Measurements from ENCODE around the gene ABI3BP. TPM values are rescaled to one million over a fixed set of nuclear protein-coding genes. Genes with fewer than 3 reads are reported as not detected.
A peak's percentile ranks its signal among the peaks of the same experiment; 100 is the strongest.

ABI3BP gene
- total RNA-seq, 2 donors from 2014 or later = 46.8 to 185 TPM

- no peak for TF ChIP-seq CTCF (IDR thresholded peaks at IDR 0.05)
- Histone ChIP-seq H3K27ac (peak overlapping the region in 1 of 2 donors; percentile 35), H3K36me3 (peaks cover 5% of the 10 kb centered on the region), H3K9me3 (no peaks in the 10 kb centered on the region), H3K4me3 (no peak overlapping the region), H3K27me3 (replicated peaks; ENCODE audit: insufficient read depth) (no peaks in the 10 kb centered on the region), H3K4me1 (ENCODE audit: control insufficient read depth in 1 of 2, low read depth in 2 of 2) (peaks cover 12 to 58% of the 10 kb centered on the region in 2 donors)
- DNase-seq (ENCODE audit: low spot score) (no peak), ATAC-seq (ENCODE audit: insufficient number of reproducible peaks, low FRiP score, low read depth) (peak; percentile 52)
Observed at GRCh38 chr3:100756441-100756840, 236.8 kb downstream of the ABI3BP start.

GRCh38 chr3:100754563-100755334, 238.5 kb downstream of the ABI3BP start:
- no peak for DNase-seq (ENCODE audit: low spot score)

DNA sequence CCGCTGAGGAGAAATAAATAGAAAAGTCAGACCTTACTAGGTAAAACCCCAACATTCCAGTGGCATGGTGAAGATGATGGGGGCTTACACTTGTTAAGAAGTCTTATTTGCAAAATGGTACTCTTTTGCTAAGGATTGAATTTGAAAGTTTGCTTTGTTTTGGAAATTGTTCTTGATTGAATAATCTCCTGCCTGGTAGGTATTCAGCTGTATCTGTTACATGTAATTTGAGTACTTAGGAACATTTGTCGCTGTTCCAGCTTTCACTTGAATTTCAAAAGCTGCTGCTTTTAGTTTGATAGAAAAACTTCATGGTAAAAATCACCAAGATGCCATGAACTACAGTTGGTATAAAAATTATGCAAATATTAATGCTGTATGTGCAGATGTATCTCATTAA, 239.4 kb downstream of the ABI3BP start:
- H3K4me1 ChIP-seq (ENCODE audit: control insufficient read depth in 1 of 2, low read depth in 2 of 2) = peaks cover 0 to 40% of the 10 kb centered on the region in 2 donors
- TF ChIP-seq CTCF (IDR thresholded peaks at IDR 0.05) = no peak
- no peak overlapping the region for H3K4me3 ChIP-seq
- H3K36me3 ChIP-seq = peaks cover 8% of the 10 kb centered on the region
- no peaks in the 10 kb centered on the region for H3K9me3 ChIP-seq
- ATAC-seq (ENCODE audit: insufficient number of reproducible peaks, low FRiP score, low read depth) (no peak), DNase-seq (ENCODE audit: low spot score) (no peak)
- no peaks in the 10 kb centered on the region for H3K27me3 ChIP-seq (replicated peaks; ENCODE audit: insufficient read depth)
- no peak overlapping the region for H3K27ac ChIP-seq

More at GRCh38 chr3:100754563-100755334, 238.5 kb downstream of the ABI3BP start:
- no peaks in the 10 kb centered on the region for H3K27me3 ChIP-seq (replicated peaks; ENCODE audit: insufficient read depth)
- no peak overlapping the region for H3K4me3 ChIP-seq
- H3K9me3 ChIP-seq = no peaks in the 10 kb centered on the region
- TF ChIP-seq CTCF (IDR thresholded peaks at IDR 0.05) = no peak
- peaks cover 8 to 49% of the 10 kb centered on the region in 2 donors for H3K4me1 ChIP-seq (ENCODE audit: control insufficient read depth in 1 of 2, low read depth in 2 of 2)
- H3K27ac ChIP-seq = peak overlapping the region in 1 of 2 donors; percentile 35
- no peak for ATAC-seq (ENCODE audit: insufficient number of reproducible peaks, low FRiP score, low read depth)
- H3K36me3 ChIP-seq = peaks cover 8% of the 10 kb centered on the region

DNA sequence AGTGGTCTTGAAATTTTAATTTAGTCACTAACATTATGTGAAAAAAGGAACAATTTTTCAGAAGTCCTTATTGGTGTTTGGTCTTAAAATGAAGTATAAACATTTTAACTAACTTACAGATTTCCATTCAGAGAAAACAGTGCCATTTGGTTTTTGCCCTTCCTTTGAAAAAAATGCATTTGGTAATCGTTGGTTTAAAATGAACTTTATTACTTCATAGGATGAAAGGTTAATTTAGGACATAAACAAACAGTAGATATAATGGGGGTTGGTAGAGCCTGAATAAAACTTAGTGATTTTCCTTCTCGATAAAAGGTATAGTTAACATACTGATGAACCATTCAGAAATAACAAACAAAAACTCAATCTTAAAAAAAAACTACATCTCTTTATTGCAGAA, 244.3 kb downstream of the ABI3BP start:
- no peak for TF ChIP-seq CTCF (IDR thresholded peaks at IDR 0.05)
- no peaks in the 10 kb centered on the region for H3K27me3 ChIP-seq (replicated peaks; ENCODE audit: insufficient read depth)
- DNase-seq (ENCODE audit: low spot score) (no peak), ATAC-seq (ENCODE audit: insufficient number of reproducible peaks, low FRiP score, low read depth) (no peak)
- peaks cover 8% of the 10 kb centered on the region for H3K36me3 ChIP-seq
- H3K9me3 ChIP-seq = no peaks in the 10 kb centered on the region
- peaks cover 13 to 24% of the 10 kb centered on the region in 2 donors for H3K4me1 ChIP-seq (ENCODE audit: control insufficient read depth in 1 of 2, low read depth in 2 of 2)
- no peak overlapping the region for H3K4me3 ChIP-seq
- no peak overlapping the region for H3K27ac ChIP-seq

DNA sequence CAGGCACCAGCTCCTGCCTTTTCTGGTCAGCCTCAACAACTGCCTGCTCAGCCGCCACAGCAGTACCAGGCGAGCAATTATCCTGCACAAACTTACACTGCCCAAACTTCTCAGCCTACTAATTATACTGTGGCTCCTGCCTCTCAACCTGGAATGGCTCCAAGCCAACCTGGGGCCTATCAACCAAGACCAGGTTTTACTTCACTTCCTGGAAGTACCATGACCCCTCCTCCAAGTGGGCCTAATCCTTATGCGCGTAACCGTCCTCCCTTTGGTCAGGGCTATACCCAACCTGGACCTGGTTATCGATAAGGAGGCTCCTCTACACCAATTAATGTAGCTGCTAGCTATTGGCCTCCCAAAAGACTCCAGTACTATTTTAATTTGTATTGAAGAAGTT, 245.0 kb downstream of the ABI3BP start:
- no peak for TF ChIP-seq CTCF (IDR thresholded peaks at IDR 0.05)
- Histone ChIP-seq H3K27ac (no peak overlapping the region), H3K9me3 (no peaks in the 10 kb centered on the region), H3K27me3 (replicated peaks; ENCODE audit: insufficient read depth) (no peaks in the 10 kb centered on the region), H3K36me3 (peaks cover 8% of the 10 kb centered on the region), H3K4me1 (ENCODE audit: control insufficient read depth in 1 of 2, low read depth in 2 of 2) (peaks cover 13 to 16% of the 10 kb centered on the region in 2 donors), H3K4me3 (no peak overlapping the region)
- ATAC-seq (ENCODE audit: insufficient number of reproducible peaks, low FRiP score, low read depth) (no peak), DNase-seq (ENCODE audit: low spot score) (no peak)
